Heart left ventricle (tissue), 16 donors: Measurements from ENCODE around the gene GMPR. TPM values are rescaled to one million over a fixed set of nuclear protein-coding genes. Genes with fewer than 3 reads are reported as not detected.

Source experiments
- ATAC-seq, 4 donors: fragments of 200-7000 bp; cut with Tn5 transposase; one replicate each; pipeline ENCODE4 v1.9.1; 2020 to 2022; ENCODE audit warnings: moderate library complexity in 4 of 4, mild to moderate bottlenecking in 3 of 4, moderate number of reproducible peaks in 1 of 4
- DNase-seq, 5 donors: peaks; one replicate each; pipeline ENCODE4 v3.0.0-alpha.2; 2020
- H3K27ac ChIP-seq, 12 donors: fragments of 200-600 bp; sonication (generic) in 4 of 12; one replicate each; pipeline versions ENCODE4 v1.5.0 to v1.8.0; 2016 to 2022; ENCODE audit warnings: mild to moderate bottlenecking in 2 of 12
- H3K27me3 ChIP-seq, 9 donors: fragments of 200-600 bp; sonication (generic) in 2 of 9; one replicate each; pipeline versions ENCODE4 v1.5.1 to v1.8.0; 2016 to 2022; ENCODE audit warnings: mild to moderate bottlenecking in 3 of 9
- H3K36me3 ChIP-seq, 9 donors: fragments of 200-600 bp; sonication (generic) in 2 of 9; one replicate each; pipeline versions ENCODE4 v1.5.0 to v1.8.0; 2018 to 2022; ENCODE audit warnings: mild to moderate bottlenecking in 2 of 9
- H3K4me1 ChIP-seq, 12 donors: fragments of 200-600 bp; sonication (generic) in 4 of 12; one replicate each; pipeline versions ENCODE4 v1.5.0 to v1.8.0; 2016 to 2022; ENCODE audit warnings: mild to moderate bottlenecking in 3 of 12
- H3K4me3 ChIP-seq, 12 donors: fragments of 200-600 bp; sonication (generic) in 4 of 12; one replicate each; pipeline versions ENCODE4 v1.5.0 to v1.8.0; 2017 to 2022; ENCODE audit warnings: mild to moderate bottlenecking in 9 of 12, moderate library complexity in 4 of 12
- H3K9me3 ChIP-seq, 12 donors: fragments of 200-600 bp; sonication (generic) in 4 of 12; one replicate each; pipeline versions ENCODE4 v1.5.0 to v1.8.0; 2016 to 2022; ENCODE audit warnings: mild to moderate bottlenecking in 1 of 12
- CTCF ChIP-seq, 12 donors: fragments of 200-600 bp; sonication (generic) in 4 of 12; IDR thresholded peaks; one replicate each; pipeline versions ENCODE4 v1.5.0 to v1.8.0; 2018 to 2022; ENCODE audit warnings: antibody characterized with exemption in 12 of 12, mild to moderate bottlenecking in 5 of 12
- POLR2A ChIP-seq, 2 donors: fragments of 450-650 bp; IDR thresholded peaks; one replicate each; pipeline ENCODE4 v1.6.1; 2017; ENCODE audit warnings: antibody characterized with exemption in 2 of 2, mild to moderate bottlenecking in 2 of 2, moderate library complexity in 2 of 2
- WGBS, 4 donors: extraction: QIAGEN DNeasy Blood & Tissue Kit in 2 of 4; methylation state at CpG; one replicate each; pipeline versions ENCODE4 v1.1.5 to v1.1.7; 2013 to 2018; 5-methylcytosine and 5-hydroxymethylcytosine counted together
- intact Hi-C, 10 donors: fragments of 100-400 bp; cut with DNase I; formaldehyde crosslinking; loops; one replicate each; pipeline versions ENCODE4 v1.11.1 to v1.14.2; 2022
- polyA plus RNA-seq, 2 donors: library from polyadenylated mRNA; stranded (reverse); fragments of 200-250 nt; gene quantifications; one replicate each; pipeline ENCODE4 v1.2.3, GENCODE V29; 2013
- total RNA-seq, 9 donors: library from RNA; depleted of rRNA in 2 of 9; stranded (reverse); fragments of >200 nt in 2 of 9; fragmentation: NEBNext Ultra II Directional in 3 of 9; extraction: Animal tissue kit (Norgen Biotek cat#: 25700) in 3 of 9; gene quantifications; one replicate each; pipeline versions ENCODE4 v1.1.0 to v1.2.4, GENCODE V29; 2016 to 2023
- donor health status: ischemic (EF 13 %, LVEDD 7.1; RV severe dilation, severe dysfunction).
- donor health status: healthy with polysubstance abuse.
- donor health status: DM: no; HTN: yes; CAD: no.
- donor health status: DM: no; HTN: no; CAD: no.
- donor health status: ischemic (EF 25% LVEDD 6.9; RV normal size, moderate dysfunction).
- donor health status: ischemic (EF 25% LVEDD 5.7; RV mildly dilated, moderate dysfunction).
- donor health status: healthy.
- donor health status: DM: yes; HTN: yes; CAD: no.
- donor health status: ischemic (EF 35%, LVEDD 5.7; RV mildly dilated, moderate dysfunction).
- donor health status: nonischemic (EF 11% LVEDD 7.7; RV severe dilation, severe dysfunction).
- donor health status: DM: yes; HTN: yes; CAD: no.
- donor health status: PGD.
- donor health status: ischemic (EF 29% LVEDD 5.4; RV normal size, mild dysfunction).
- donor health status: nonischemic (EF 23%, LVEDD 6.1; RV moderate dilation, normal function).

Gene GMPR
- total and polyA plus RNA-seq, 11 donors, result 67.8 to 294 (median 120) TPM

DNA sequence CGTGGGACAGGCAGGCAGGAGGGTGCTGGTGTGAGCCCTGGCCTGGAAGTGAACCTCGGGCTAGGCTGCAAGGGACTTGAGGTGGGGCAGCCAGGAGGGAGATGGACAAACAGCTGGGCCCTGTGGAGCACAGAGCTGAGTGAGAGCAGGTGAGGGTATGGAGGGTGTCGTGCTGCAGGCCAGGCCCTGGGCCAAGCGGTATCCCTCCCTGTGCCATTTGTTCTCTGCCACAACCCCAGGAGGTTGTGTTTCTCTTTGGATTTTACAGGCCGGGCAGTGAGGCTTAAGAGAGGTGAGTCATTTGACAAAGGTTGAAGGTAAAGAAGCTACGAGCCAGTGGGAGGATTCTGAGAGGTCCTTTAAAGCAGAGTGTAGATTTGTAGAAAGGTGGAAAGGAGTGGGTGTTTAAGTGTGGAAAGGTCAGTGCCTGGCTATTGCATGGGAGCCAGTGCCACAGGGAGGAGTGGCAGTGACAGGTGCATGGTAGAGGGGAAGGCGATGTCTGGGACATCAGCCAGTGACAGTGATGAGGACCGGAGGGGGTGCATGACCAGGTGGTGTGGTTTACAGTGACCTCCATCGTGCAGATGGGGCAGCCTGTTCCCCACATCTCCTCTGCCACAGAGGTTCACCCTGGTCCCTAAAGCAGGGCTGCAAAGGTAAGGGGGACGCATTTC is 39.8 kb downstream of the GMPR start:
- peak in 1 of 5 donors; percentile 22 for DNase-seq
- peak; percentile 23 to 44 (median 38) for ATAC-seq
- peak overlapping the region; percentile 52 to 93 (median 80) for H3K27ac ChIP-seq
- 63 to 71% (median 68%) methylated on average over 9 to 10 of the region's 10 CpGs for WGBS, 4 donors
- peaks cover 0 to 28% (median 8%) of the 10 kb centered on the region in 12 donors for H3K4me1 ChIP-seq
- peaks cover 0 to 49% (median 4%) of the 10 kb centered on the region in 9 donors for H3K36me3 ChIP-seq
- no peaks in the 10 kb centered on the region for H3K9me3 ChIP-seq
- peak overlapping the region in 1 of 12 donors; percentile 30 for H3K4me3 ChIP-seq
- intact Hi-C loops, result loop anchor here in 4 of 10 donors (5.0 to 10.0 kb wide), 4 partner anchors 36 to 53 kb away; partner anchors contain the start of gene GMPR (in 1 of the 4)
- TF ChIP-seq CTCF (IDR thresholded peaks at IDR 0.05) (no peak), POLR2A (IDR thresholded peaks at IDR 0.05) (no peak)
- no peaks in the 10 kb centered on the region for H3K27me3 ChIP-seq

- Histone ChIP-seq H3K4me3 (no peak overlapping the region), H3K27ac (peak overlapping the region in 7 of 12 donors; percentile 72 to 93 (median 82)), H3K9me3 (no peaks in the 10 kb centered on the region), H3K36me3 (peaks cover 0 to 52% (median 4%) of the 10 kb centered on the region in 9 donors), H3K27me3 (no peaks in the 10 kb centered on the region), H3K4me1 (peaks cover 0 to 27% (median 8%) of the 10 kb centered on the region in 12 donors)
- 82 to 94% (median 92%) methylated on average over 8 to 9 of the region's 9 CpGs for WGBS, 4 donors
- no peak for TF ChIP-seq POLR2A (IDR thresholded peaks at IDR 0.05)
- no peak for TF ChIP-seq CTCF (IDR thresholded peaks at IDR 0.05)
- DNase-seq (no peak), ATAC-seq (no peak)
- intact Hi-C loops, result loop anchor here in 4 of 10 donors (5.0 to 10.0 kb wide), 4 partner anchors 36 to 54 kb away; partner anchors contain the start of gene GMPR (in 1 of the 4)
Observed at GRCh38 chr6:16278750-16279149, 40.4 kb downstream of the GMPR start.

DNA sequence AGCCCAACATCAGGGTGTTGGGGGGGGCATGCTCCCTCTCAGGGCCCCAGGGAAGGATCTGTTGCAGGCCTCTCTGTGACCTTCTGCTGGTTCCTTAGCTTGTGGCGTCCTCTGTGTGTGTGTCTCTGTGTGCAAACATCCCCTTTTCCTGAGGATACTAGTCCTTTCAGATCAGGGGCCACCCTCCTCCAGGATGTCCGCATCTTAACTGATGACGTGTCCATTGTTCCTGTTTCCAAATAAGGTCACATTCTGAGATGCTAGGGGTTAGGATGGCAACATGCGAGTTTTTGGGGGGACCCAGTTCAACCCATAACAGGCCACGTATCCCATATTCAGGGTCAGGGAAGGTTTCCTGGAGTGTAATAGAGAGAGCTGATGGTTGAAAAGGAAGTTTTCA is 40.9 kb downstream of the GMPR start:
- intact Hi-C loops, result loop anchor here in 4 of 10 donors (5.0 to 10.0 kb wide), 4 partner anchors 37 to 54 kb away; partner anchors contain the start of gene GMPR (in 1 of the 4)
- Histone ChIP-seq H3K27me3 (no peaks in the 10 kb centered on the region), H3K4me1 (peaks cover 0 to 27% (median 8%) of the 10 kb centered on the region in 12 donors), H3K9me3 (no peaks in the 10 kb centered on the region), H3K27ac (peak overlapping the region in 3 of 12 donors; percentile 17 to 82 (median 72)), H3K4me3 (no peak overlapping the region), H3K36me3 (peaks cover 0 to 55% (median 4%) of the 10 kb centered on the region in 9 donors)
- DNase-seq (no peak), ATAC-seq (no peak)
- TF ChIP-seq POLR2A (IDR thresholded peaks at IDR 0.05) (no peak), CTCF (IDR thresholded peaks at IDR 0.05) (no peak)
- 84 to 91% (median 86%) methylated on average over 5 of the region's 5 CpGs for WGBS, 4 donors

- Histone ChIP-seq H3K9me3 (no peaks in the 10 kb centered on the region), H3K36me3 (peaks cover 0 to 45% (median 4%) of the 10 kb centered on the region in 9 donors), H3K4me3 (no peak overlapping the region), H3K4me1 (peaks cover 0 to 15% (median 6%) of the 10 kb centered on the region in 12 donors), H3K27me3 (no peaks in the 10 kb centered on the region), H3K27ac (no peak overlapping the region)
- no peak for DNase-seq
- WGBS, 4 donors, result 90 to 97% (median 90%) methylated on average over 4 of the region's 4 CpGs
- no peak for ATAC-seq
- intact Hi-C loops, result no loop called here
- TF ChIP-seq CTCF (IDR thresholded peaks at IDR 0.05) (no peak), POLR2A (IDR thresholded peaks at IDR 0.05) (no peak)
Observed at GRCh38 chr6:16282370-16282769, 44.0 kb downstream of the GMPR start.
